ENCODE results near the gene ZG16.

ZG16 gene

DNA sequence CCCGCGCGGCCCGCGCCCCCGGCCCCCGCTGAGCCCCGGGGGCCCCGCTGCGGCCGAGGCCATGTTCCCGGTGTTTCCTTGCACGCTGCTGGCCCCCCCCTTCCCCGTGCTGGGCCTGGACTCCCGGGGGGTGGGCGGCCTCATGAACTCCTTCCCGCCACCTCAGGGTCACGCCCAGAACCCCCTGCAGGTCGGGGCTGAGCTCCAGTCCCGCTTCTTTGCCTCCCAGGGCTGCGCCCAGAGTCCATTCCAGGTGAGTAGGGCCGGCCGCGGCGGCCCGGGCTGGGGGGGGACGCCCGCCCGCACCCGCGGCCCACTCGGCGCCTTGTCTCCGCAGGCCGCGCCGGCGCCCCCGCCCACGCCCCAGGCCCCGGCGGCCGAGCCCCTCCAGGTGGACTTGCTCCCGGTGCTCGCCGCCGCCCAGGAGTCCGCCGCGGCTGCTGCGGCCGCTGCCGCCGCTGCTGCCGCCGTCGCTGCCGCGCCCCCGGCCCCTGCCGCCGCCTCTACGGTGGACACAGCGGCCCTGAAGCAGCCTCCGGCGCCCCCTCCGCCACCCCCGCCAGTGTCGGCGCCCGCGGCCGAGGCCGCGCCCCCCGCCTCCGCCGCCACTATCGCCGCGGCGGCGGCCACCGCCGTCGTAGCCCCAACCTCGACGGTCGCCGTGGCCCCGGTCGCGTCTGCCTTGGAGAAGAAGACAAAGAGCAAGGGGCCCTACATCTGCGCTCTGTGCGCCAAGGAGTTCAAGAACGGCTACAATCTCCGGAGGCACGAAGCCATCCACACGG, 28.8 kb downstream of the ZG16 start:
- TF ChIP-seq, protein P1, sequence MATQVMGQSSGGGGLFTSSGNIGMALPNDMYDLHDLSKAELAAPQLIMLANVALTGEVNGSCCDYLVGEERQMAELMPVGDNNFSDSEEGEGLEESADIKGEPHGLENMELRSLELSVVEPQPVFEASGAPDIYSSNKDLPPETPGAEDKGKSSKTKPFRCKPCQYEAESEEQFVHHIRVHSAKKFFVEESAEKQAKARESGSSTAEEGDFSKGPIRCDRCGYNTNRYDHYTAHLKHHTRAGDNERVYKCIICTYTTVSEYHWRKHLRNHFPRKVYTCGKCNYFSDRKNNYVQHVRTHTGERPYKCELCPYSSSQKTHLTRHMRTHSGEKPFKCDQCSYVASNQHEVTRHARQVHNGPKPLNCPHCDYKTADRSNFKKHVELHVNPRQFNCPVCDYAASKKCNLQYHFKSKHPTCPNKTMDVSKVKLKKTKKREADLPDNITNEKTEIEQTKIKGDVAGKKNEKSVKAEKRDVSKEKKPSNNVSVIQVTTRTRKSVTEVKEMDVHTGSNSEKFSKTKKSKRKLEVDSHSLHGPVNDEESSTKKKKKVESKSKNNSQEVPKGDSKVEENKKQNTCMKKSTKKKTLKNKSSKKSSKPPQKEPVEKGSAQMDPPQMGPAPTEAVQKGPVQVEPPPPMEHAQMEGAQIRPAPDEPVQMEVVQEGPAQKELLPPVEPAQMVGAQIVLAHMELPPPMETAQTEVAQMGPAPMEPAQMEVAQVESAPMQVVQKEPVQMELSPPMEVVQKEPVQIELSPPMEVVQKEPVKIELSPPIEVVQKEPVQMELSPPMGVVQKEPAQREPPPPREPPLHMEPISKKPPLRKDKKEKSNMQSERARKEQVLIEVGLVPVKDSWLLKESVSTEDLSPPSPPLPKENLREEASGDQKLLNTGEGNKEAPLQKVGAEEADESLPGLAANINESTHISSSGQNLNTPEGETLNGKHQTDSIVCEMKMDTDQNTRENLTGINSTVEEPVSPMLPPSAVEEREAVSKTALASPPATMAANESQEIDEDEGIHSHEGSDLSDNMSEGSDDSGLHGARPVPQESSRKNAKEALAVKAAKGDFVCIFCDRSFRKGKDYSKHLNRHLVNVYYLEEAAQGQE (IDR thresholded peaks at IDR 0.05; ENCODE audit: insufficient read depth in 1 of 2, low read depth in 2 of 2, low read length in 2 of 2): no peak
- TF ChIP-seq TAF1 (IDR thresholded peaks at IDR 0.05; ENCODE audit: borderline replicate concordance, insufficient read depth, low read length): 0 out of 2 replicates have a peak, but pooled peaks have one; percentile 62
- TF ChIP-seq SIN3A (IDR thresholded peaks at IDR 0.05; ENCODE audit: borderline replicate concordance, insufficient read depth, low read length): peak; percentile 63; the same call in 1 of the 2 replicates
- TF ChIP-seq POLR2AphosphoS5 (IDR thresholded peaks at IDR 0.05; ENCODE audit: low read depth, low read length): no peak
- TF ChIP-seq FOXP2 (optimal IDR thresholded peaks at IDR 0.05; ENCODE audit: borderline replicate concordance, extremely low read depth, extremely low read length, insufficient read depth): no peak

DNA sequence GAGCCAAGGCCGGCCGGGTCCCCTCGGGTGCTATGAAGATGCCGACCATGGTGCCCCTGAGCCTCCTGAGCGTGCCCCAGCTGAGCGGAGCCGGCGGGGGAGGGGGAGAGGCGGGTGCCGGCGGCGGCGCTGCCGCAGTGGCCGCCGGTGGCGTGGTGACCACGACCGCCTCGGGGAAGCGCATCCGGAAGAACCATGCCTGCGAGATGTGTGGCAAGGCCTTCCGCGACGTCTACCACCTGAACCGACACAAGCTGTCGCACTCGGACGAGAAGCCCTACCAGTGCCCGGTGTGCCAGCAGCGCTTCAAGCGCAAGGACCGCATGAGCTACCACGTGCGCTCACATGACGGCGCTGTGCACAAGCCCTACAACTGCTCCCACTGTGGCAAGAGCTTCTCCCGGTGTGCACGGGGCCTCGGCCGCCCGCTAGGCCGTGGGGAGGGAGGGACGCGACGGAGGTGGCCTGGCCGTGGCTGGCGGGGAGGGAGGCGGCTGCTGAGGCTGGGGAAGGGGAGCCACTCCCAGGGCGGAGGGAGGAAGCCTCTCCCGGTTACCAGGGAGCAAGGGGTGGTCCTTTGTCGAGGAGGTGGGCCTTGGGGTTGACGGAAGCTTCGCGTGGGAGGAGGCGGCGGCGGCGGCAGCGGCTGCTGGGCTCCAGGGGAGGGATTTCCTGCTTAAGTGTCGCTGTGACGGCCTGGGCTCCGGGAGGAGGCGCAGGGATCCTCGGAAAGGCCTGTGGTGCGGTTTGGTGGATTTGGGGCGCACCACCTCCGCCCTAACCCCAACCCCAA, 29.6 kb downstream of the ZG16 start:
- TF ChIP-seq SIN3A (IDR thresholded peaks at IDR 0.05; ENCODE audit: borderline replicate concordance, insufficient read depth, low read length): peak; percentile 47; the same call in 1 of the 2 replicates
- no peak for TF ChIP-seq FOXP2 (optimal IDR thresholded peaks at IDR 0.05; ENCODE audit: borderline replicate concordance, extremely low read depth, extremely low read length, insufficient read depth)
- TF ChIP-seq, protein P1 (IDR thresholded peaks at IDR 0.05; ENCODE audit: insufficient read depth in 1 of 2, low read depth in 2 of 2, low read length in 2 of 2): peak in 1 of 2 experiments; percentile 53; a peak in 1 of 4 replicates
- TF ChIP-seq POLR2AphosphoS5 (IDR thresholded peaks at IDR 0.05; ENCODE audit: low read depth, low read length): peak; percentile 78
- no peak for TF ChIP-seq TAF1 (IDR thresholded peaks at IDR 0.05; ENCODE audit: borderline replicate concordance, insufficient read depth, low read length)

DNA sequence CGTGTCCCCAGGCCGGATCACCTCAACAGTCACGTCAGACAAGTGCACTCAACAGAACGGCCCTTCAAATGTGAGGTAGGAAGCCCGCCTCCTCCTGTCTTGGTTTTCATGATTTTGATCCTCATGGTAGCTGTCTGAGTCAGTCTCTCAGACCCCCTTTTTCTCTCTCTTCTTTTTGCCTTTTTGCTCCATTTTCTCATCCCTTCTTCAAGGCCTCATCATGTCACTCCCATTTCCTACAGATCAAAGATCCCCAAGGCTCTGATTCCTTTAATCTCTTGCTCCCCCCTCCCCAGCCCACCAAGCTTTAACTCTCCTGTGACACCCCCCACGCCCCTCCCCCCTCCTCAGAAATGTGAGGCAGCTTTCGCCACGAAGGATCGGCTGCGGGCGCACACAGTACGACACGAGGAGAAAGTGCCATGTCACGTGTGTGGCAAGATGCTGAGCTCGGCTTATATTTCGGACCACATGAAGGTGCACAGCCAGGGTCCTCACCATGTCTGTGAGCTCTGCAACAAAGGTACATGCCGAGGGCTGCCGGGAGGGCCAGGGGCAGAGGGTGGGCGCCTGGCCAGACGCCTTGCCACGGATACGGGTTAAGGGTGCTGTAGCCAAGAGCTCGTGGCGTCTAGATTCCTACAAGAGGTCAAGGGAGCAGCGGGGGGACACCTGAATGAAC, 30.3 kb downstream of the ZG16 start:
- TF ChIP-seq TAF1 (IDR thresholded peaks at IDR 0.05; ENCODE audit: borderline replicate concordance, insufficient read depth, low read length) (no peak), SIN3A (IDR thresholded peaks at IDR 0.05; ENCODE audit: borderline replicate concordance, insufficient read depth, low read length) (no peak), POLR2AphosphoS5 (IDR thresholded peaks at IDR 0.05; ENCODE audit: low read depth, low read length) (no peak; the same call in 1 of the 2 replicates), FOXP2 (optimal IDR thresholded peaks at IDR 0.05; ENCODE audit: borderline replicate concordance, extremely low read depth, extremely low read length, insufficient read depth) (no peak)
- TF ChIP-seq, protein P1 (IDR thresholded peaks at IDR 0.05; ENCODE audit: insufficient read depth in 1 of 2, low read depth in 2 of 2, low read length in 2 of 2): no peak

DNA sequence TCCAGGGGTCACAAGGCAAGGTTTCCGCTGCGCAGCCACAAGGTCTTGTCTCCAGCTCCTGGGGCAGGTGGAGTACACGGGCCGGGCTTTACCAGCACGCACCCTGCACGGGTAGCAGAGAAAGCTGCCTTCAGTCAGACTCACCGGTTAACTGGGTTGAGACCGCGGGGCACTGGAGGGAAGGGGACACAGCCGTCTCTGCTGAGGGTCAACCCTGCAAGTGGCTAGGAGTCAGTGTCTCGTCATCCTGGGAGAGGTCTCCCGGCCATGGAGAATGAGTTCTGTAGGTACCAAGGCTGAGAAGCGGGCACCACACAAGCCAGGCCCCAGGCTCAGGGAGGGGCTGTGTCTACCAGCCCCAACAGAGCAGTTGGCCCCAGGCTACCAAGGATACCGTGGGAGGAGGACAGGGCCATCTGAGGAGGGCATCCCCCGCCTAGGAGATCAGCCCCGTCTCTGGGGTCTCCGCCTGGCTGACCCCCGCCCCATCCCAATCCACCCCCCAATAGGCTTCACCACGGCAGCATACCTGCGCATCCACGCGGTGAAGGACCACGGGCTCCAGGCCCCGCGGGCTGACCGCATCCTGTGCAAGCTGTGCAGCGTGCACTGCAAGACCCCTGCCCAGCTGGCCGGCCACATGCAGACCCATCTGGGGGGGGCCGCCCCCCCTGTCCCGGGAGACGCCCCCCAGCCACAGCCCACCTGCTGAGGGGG, 31.1 kb downstream of the ZG16 start:
- TF ChIP-seq TAF1 (IDR thresholded peaks at IDR 0.05; ENCODE audit: borderline replicate concordance, insufficient read depth, low read length) (no peak), POLR2AphosphoS5 (IDR thresholded peaks at IDR 0.05; ENCODE audit: low read depth, low read length) (no peak)
